SK-N-SH (cell line): Measurements from ENCODE around the gene METTL4.

Source experiments
- CHD2 ChIP-seq: fragments of 150-350 bp; IDR thresholded peaks from 2 replicates; pipeline ENCODE4 v1.6.1; 2018; ENCODE audit warnings: low read length; ENCODE audit not compliant: partially characterized antibody
- CTCF ChIP-seq: fragments of 200-600 bp; sonication (generic); IDR thresholded peaks from 2 replicates; pipeline ENCODE4 v1.6.1; 2017; ENCODE audit warnings: antibody characterized with exemption, mild to moderate bottlenecking, moderate library complexity
- EZH2phosphoT487 ChIP-seq: fragments of 200-600 bp; sonication (generic); IDR thresholded peaks from 2 replicates; pipeline ENCODE4 v1.6.1; 2017; ENCODE audit warnings: low read depth, mixed run types, mild to moderate bottlenecking, antibody characterized with exemption, moderate library complexity, borderline replicate concordance
- FOXJ3 ChIP-seq: sonication (generic); formaldehyde crosslinking; IDR thresholded peaks from 2 replicates; pipeline ENCODE4 v1.5.1; 2020; ENCODE audit warnings: mild to moderate bottlenecking, missing genetic modification reagents
- PBX3 ChIP-seq: IDR thresholded peaks from 2 replicates; pipeline ENCODE4; 2012
- POLR2AphosphoS5 ChIP-seq: IDR thresholded peaks from 2 replicates; pipeline ENCODE4 v1.6.1; 2012; ENCODE audit warnings: low read depth, low read length
- RAD21 ChIP-seq: IDR thresholded peaks from 2 replicates; pipeline ENCODE4 v1.6.1; 2012; ENCODE audit warnings: mild to moderate bottlenecking, low read length
- TF ChIP-seq, protein P1 (sequence below): IDR thresholded peaks from 2 replicates; pipeline ENCODE4 v1.6.1; 2012; ENCODE audit warnings: mild to moderate bottlenecking, low read depth, low read length, moderate library complexity

- TF ChIP-seq CHD2 (no peak), PBX3 (no peak), CTCF (no peak), EZH2phosphoT487 (no peak), POLR2AphosphoS5 (no peak), FOXJ3 (CRISPR knock-in tag) (no peak), RAD21 (no peak)
- TF ChIP-seq, protein P1, sequence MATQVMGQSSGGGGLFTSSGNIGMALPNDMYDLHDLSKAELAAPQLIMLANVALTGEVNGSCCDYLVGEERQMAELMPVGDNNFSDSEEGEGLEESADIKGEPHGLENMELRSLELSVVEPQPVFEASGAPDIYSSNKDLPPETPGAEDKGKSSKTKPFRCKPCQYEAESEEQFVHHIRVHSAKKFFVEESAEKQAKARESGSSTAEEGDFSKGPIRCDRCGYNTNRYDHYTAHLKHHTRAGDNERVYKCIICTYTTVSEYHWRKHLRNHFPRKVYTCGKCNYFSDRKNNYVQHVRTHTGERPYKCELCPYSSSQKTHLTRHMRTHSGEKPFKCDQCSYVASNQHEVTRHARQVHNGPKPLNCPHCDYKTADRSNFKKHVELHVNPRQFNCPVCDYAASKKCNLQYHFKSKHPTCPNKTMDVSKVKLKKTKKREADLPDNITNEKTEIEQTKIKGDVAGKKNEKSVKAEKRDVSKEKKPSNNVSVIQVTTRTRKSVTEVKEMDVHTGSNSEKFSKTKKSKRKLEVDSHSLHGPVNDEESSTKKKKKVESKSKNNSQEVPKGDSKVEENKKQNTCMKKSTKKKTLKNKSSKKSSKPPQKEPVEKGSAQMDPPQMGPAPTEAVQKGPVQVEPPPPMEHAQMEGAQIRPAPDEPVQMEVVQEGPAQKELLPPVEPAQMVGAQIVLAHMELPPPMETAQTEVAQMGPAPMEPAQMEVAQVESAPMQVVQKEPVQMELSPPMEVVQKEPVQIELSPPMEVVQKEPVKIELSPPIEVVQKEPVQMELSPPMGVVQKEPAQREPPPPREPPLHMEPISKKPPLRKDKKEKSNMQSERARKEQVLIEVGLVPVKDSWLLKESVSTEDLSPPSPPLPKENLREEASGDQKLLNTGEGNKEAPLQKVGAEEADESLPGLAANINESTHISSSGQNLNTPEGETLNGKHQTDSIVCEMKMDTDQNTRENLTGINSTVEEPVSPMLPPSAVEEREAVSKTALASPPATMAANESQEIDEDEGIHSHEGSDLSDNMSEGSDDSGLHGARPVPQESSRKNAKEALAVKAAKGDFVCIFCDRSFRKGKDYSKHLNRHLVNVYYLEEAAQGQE: no peak
Observed at GRCh38 chr18:2508678-2509077, 62.6 kb downstream of the METTL4 start.
